HEK293T (cell line): ENCODE data around the gene LRIG1.
"Not testable (repeated sequence)": the region's sequence is repeated elsewhere in the genome, so short reads cannot be mapped to it uniquely, and the experiment has no call there.

Experiments used
- CTCF ChIA-PET: fragments of 350-600 bp; formaldehyde crosslinking; extraction: SDS; loops from one replicate; lab custom pipeline; 2021; ENCODE audit warnings: antibody characterized with exemption, inconsistent platforms; lab: Yijun Ruan, JAX
- POLR2A ChIA-PET: fragments of 350-600 bp; formaldehyde crosslinking; extraction: SDS; loops from one replicate; lab custom pipeline; 2020; ENCODE audit warnings: antibody characterized with exemption, inconsistent platforms; lab: Yijun Ruan, JAX
- DNase-seq: peaks from one replicate; pipeline ENCODE4 v3.0.0; 2012; ENCODE audit warnings: mixed read lengths; ENCODE audit errors: extremely low spot score
- ARNT ChIP-seq: fragments of 450-650 bp; IDR thresholded peaks from 2 replicates; pipeline ENCODE4 v1.6.1; 2017; ENCODE audit warnings: mild to moderate bottlenecking
- BHLHE40 ChIP-seq: fragments of 450-650 bp; IDR thresholded peaks from 2 replicates; pipeline ENCODE4 v1.6.1; 2016; ENCODE audit warnings: mild to moderate bottlenecking, moderate library complexity, borderline replicate concordance
- CTBP1 ChIP-seq: fragments of 450-650 bp; IDR thresholded peaks from 2 replicates; pipeline ENCODE4 v1.6.1; 2016; ENCODE audit warnings: borderline replicate concordance
- ELF4 ChIP-seq: fragments of 450-650 bp; IDR thresholded peaks from 2 replicates; pipeline ENCODE4 v1.6.1; 2017; ENCODE audit warnings: antibody characterized with exemption
- FOXA1 ChIP-seq: fragments of 450-650 bp; IDR thresholded peaks from 2 replicates; pipeline ENCODE4 v1.6.1; 2016; ENCODE audit warnings: mild to moderate bottlenecking
- FOXK2 ChIP-seq: fragments of 450-650 bp; IDR thresholded peaks from 2 replicates; pipeline ENCODE4 v1.6.1; 2016; ENCODE audit warnings: mild to moderate bottlenecking
- FOXM1 ChIP-seq: fragments of 450-650 bp; IDR thresholded peaks from 2 replicates; pipeline ENCODE4 v1.6.1; 2017; ENCODE audit warnings: mild to moderate bottlenecking, borderline replicate concordance
- HDGF ChIP-seq: fragments of 450-650 bp; IDR thresholded peaks from 2 replicates; pipeline ENCODE4 v1.6.1; 2017; ENCODE audit warnings: antibody characterized with exemption, borderline replicate concordance
- L3MBTL2 ChIP-seq: fragments of 450-650 bp; conservative IDR thresholded peaks from 2 replicates; pipeline ENCODE4 v1.6.1; 2016; ENCODE audit warnings: mild to moderate bottlenecking
- LEF1 ChIP-seq: fragments of 450-650 bp; IDR thresholded peaks from 2 replicates; pipeline ENCODE4 v1.6.1; 2017; ENCODE audit warnings: mild to moderate bottlenecking, borderline replicate concordance
- NFRKB ChIP-seq: fragments of 450-650 bp; IDR thresholded peaks from 2 replicates; pipeline ENCODE4 v1.6.1; 2016; ENCODE audit warnings: mild to moderate bottlenecking, moderate library complexity
- SP1 ChIP-seq: fragments of 450-650 bp; IDR thresholded peaks from 2 replicates; pipeline ENCODE4 v1.6.1; 2017
- SUZ12 ChIP-seq: fragments of 450-650 bp; IDR thresholded peaks from 2 replicates; pipeline ENCODE4 v1.6.1; 2016; ENCODE audit warnings: mild to moderate bottlenecking
- TARDBP ChIP-seq: fragments of 450-650 bp; IDR thresholded peaks from 2 replicates; pipeline ENCODE4 v1.6.1; 2016
- ZNF384 ChIP-seq: fragments of 450-650 bp; IDR thresholded peaks from 2 replicates; pipeline ENCODE4 v1.6.1; 2016
- TF ChIP-seq, protein P1 (sequence below): fragments of 450-650 bp; IDR thresholded peaks from 2 replicates; pipeline ENCODE4 v1.6.1; 2016

The LRIG1 gene

DNA sequence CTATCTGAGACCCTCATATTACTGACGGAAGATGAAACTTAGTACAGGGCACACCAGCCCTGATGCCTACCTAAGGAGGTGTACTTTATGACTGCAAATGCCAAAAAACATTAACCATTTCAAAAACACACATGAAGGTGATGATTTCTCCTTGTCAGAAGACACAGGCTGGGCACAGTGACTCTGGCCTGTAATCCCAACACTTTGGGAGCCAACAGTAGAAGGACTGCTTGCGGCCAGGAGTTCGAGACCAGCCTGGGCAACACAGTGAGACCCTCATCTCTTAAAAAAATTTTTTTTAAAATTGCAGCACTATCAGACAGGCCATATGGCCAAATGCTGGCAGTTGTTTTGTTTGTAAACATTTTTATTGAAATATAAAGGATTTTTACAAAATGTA lies 73.5 kb downstream of the LRIG1 start:
- CTCF ChIA-PET = no interaction called here

DNA sequence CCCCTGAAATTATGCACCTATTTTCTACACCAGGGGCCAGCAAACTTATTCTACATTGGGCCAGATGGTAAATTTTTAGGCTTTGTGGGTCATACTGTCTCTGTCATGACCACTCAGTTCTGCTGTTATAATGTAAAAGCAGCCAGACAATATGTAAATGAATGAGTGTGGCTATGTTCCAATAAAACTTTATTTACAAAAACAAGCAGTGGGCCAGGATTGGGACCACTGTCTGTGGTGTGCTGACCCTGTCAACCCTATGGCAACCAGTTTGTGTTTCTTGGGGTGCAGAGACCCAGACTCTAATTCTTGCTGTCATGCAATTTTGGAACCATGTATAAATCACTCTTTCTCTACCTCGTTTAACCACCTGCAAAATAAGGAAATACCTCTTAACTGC lies 74.7 kb downstream of the LRIG1 start:
- DNase-seq = no peak
- no peak for TF ChIP-seq ARNT
- no peak for TF ChIP-seq BHLHE40
- no peak for TF ChIP-seq FOXA1
- no peak for TF ChIP-seq CTBP1
- no peak for TF ChIP-seq FOXM1
- TF ChIP-seq L3MBTL2 = no peak
- TF ChIP-seq NFRKB = no peak
- ChIA-PET CTCF (no interaction called here), POLR2A (no interaction called here)

More for the DNA sequence above, 73.5 kb downstream of the LRIG1 start:
- TF ChIP-seq BHLHE40 = no peak
- TF ChIP-seq ELF4 = no peak
- no peak for TF ChIP-seq NFRKB
- no peak for TF ChIP-seq HDGF
- TF ChIP-seq SUZ12 = no peak
- TF ChIP-seq TARDBP = no peak
- no peak for TF ChIP-seq L3MBTL2
- DNase-seq = no peak
- POLR2A ChIA-PET = no interaction called here

DNA sequence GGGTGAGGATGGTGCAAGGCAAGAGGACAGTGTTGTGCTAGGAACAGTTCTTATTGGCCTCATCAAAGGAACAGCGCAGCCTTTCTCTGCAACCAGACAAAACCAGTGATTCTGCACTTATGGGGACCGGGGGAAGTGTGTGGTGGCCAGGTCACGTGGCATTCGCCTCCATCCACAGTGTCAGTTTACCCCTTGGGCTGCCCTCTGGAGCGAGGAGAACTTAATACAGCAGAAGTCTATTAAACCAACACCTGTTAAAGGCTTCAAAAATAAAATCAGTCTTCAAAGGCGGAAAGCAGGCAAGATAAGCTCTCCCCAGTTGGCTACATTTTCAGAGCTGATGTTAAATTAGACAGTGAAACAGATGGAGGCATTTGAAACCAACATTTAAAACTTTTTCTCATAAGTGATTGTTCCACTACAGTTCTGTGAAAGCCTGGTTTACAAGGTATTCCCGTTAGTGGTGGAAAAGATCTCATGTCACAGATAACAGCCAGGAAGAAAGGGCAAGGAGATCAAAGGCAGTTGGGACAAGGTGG lies 75.2 kb downstream of the LRIG1 start:
- ChIA-PET POLR2A (no interaction called here), CTCF (interaction anchor here (1.1 kb wide), 1 partner anchor 18 kb away, joined by 3 read pairs; no protein-coding TSS in a partner anchor)
- no peak for TF ChIP-seq BHLHE40
- TF ChIP-seq CTBP1 = no peak
- TF ChIP-seq ZNF384 = no peak
- no peak for TF ChIP-seq FOXA1
- TF ChIP-seq FOXM1 = no peak
- TF ChIP-seq SUZ12 = no peak
- TF ChIP-seq SP1 = no peak
- DNase-seq = no peak

DNA sequence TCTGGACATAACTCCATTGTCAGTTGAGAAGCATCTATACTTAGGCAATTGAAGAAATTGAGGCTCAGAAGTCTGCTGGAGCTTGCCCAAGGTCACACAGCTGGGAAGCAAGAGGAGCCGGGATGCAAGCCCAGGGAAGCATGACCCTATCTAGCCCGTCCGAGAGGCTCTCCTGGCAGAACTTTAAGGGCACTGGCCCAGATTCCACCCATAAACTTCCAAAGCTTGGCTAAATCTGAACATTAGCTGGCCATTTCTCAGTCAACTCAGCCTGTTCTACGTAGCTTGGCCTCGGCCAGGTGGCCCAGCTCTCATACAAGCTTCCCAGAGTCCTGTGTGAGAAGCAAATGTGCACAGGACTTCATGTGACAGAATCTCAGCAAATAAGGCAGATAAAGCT lies 75.8 kb downstream of the LRIG1 start:
- CTCF ChIA-PET = interaction anchor here (1.1 kb wide), 1 partner anchor 18 kb away, joined by 3 read pairs; no protein-coding TSS in a partner anchor
- DNase-seq = no peak
- no peak for TF ChIP-seq ELF4
- TF ChIP-seq L3MBTL2 = no peak
- no peak for TF ChIP-seq ARNT
- TF ChIP-seq TARDBP = no peak
- no peak for TF ChIP-seq CTBP1
- TF ChIP-seq SUZ12 = no peak
- no peak for TF ChIP-seq NFRKB
- no peak for TF ChIP-seq ZNF384
- no peak for TF ChIP-seq FOXM1
- TF ChIP-seq FOXA1 = no peak
- TF ChIP-seq LEF1 = no peak
- TF ChIP-seq, protein P1, sequence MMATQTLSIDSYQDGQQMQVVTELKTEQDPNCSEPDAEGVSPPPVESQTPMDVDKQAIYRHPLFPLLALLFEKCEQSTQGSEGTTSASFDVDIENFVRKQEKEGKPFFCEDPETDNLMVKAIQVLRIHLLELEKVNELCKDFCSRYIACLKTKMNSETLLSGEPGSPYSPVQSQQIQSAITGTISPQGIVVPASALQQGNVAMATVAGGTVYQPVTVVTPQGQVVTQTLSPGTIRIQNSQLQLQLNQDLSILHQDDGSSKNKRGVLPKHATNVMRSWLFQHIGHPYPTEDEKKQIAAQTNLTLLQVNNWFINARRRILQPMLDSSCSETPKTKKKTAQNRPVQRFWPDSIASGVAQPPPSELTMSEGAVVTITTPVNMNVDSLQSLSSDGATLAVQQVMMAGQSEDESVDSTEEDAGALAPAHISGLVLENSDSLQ = no peak
- TF ChIP-seq HDGF = no peak
- TF ChIP-seq FOXK2 = no peak
- no peak for TF ChIP-seq BHLHE40
- TF ChIP-seq SP1 = no peak
- POLR2A ChIA-PET = no interaction called here

DNA sequence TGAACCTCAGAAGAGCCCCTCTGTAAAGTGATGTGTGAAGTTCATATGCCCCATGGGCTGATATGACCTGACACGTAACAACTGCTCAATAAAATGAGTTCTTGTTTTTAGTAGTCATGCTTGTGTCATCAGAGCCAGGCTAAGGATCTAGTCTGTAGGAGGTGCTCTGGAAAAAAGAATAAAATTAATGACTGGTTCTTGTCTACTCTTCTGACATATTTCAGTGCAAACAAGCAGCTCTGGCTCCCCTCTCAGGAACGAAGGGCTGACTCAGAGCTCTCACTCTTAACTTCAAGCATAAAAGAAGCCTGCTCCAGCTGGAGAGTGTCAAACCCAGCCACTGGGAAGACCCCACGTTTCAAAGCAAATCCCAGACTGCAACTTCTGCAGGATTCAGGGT lies 77.0 kb downstream of the LRIG1 start:
- ChIA-PET POLR2A (no interaction called here), CTCF (no interaction called here)
- DNase-seq = no peak
- TF ChIP-seq SP1 (no peak), ZNF384 (no peak), TARDBP (no peak), FOXM1 (no peak)
- TF ChIP-seq, protein P1 = no peak

DNA sequence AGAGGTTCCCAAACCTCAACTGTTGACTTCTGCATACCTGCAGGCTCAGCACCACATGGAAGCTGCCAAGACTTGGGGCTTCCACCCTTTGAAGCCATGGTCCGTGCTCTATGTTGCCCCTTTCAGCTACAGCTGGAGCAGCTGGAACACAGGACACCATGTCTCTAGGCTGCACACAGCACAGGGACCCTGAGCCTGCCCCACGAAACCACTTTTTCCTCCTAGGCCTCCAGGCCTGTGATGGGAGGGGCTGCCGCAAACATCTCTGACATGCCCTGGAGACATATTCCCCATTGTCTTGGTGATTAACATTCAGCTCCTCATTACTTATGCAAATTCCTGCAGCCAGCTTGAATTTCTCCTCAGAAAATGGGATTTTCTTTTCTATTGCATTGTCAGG lies 78.9 kb downstream of the LRIG1 start:
- POLR2A ChIA-PET, CTCF ChIA-PET, DNase-seq: not testable (repeated sequence)

DNA sequence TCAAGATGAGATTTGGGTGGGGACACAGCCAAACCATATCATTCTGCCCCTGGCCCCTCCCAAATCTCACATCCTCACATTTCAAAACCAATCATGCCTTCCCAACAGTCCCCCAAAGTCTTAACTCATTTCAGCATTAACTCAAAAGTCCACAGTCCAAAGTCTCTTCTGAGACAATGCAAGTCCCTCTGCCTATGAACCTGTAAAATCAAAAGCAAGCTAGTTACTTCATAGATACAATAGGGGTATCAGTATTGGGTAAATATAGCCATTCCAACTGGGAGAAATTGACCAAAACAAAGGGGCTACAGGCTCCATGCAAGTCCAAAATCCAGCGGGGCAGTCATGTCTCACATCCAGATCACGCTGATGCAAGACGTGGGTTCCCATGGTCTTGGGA lies 79.7 kb downstream of the LRIG1 start:
- POLR2A ChIA-PET, DNase-seq, CTCF ChIA-PET: not testable (repeated sequence)

DNA sequence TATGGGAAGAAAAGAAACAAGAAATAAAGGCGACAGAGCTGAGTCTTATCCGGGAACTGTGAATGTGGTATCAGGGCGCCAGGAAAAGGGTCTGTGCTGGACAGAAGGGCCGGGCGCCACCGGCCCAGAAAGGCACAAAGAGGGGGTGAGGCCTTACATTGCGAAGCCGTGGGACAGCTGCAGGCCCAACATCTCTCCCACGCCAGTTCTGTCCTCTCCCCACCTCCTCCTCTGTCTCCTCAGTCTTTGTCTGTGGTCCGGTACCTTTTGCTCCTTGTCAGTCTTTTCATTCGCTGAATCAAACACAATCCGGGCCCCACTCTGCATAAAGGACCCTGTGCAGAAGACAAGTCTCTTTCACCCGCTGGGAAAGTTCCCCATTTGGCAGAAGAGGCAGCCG lies 81.8 kb downstream of the LRIG1 start:
- DNase-seq = no peak
- ChIA-PET CTCF (no interaction called here), POLR2A (no interaction called here)
- TF ChIP-seq BHLHE40 (no peak), ARNT (no peak), HDGF (no peak)
- TF ChIP-seq, protein P1 = no peak
